ENCODE data around the gene PRSS21.
A peak's percentile ranks its signal among the peaks of the same experiment; 100 is the strongest.

Gene PRSS21

DNA sequence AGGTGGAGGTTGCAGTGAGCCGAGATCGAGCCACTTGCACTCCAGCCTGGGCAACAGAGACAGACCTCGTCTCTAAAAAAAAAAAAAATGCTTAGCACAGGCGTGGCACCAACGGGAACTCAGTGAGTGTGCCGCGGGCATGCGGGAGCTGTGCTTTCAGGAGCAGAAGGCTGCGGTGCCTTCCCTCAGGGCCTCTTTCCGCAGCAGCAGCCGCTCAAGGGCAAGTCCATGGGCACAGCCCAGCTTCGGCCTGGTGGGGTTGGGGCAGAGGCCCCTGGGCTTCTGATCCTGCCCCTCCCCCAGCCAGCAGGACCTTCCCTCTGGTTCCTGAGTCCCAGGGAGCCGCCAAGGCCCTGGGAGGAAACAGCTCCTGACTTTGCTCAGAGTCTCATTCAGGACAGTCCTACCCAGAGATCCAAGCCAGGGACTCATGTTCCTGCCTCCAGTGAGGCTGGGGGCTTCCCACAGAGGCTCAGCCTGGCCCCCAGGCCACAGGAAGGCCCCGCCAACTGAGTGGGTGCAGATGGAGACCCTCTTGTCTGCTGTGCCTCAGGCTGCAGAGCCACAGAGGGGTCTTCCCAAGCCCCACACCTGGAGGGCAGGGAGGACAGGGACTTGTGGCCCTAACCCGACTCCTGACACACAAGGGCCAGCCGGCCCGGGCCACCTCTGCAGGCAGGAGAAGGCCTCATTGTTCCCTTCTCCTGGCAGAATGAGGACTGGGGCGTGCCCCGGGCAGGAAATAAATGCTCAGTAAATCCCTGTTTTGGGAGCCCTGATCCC lies 9.7 kb downstream of the PRSS21 start:
- no peak for ATAC-seq

DNA sequence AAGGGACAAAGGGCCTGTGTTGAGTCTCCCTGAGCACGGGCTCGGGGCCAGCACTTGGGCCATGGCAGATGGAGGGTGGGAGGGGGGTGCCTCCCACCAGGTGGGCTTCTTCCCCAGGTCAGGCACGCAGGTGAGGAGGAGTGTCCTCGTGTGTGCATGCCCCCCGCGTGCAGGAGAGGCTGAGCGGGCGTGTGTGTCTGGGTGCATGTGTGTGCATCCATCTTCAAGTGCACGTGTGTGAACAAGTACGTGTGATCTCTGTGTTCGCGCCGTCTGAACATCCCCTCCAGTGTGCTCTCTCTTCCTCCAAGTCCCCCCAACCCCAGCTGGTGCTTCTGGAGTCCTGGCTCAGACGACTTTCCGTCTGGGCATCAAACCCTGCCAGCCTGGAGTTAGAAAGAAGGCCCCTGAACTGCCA lies 10.3 kb downstream of the PRSS21 start:
- no peak for ATAC-seq

DNA sequence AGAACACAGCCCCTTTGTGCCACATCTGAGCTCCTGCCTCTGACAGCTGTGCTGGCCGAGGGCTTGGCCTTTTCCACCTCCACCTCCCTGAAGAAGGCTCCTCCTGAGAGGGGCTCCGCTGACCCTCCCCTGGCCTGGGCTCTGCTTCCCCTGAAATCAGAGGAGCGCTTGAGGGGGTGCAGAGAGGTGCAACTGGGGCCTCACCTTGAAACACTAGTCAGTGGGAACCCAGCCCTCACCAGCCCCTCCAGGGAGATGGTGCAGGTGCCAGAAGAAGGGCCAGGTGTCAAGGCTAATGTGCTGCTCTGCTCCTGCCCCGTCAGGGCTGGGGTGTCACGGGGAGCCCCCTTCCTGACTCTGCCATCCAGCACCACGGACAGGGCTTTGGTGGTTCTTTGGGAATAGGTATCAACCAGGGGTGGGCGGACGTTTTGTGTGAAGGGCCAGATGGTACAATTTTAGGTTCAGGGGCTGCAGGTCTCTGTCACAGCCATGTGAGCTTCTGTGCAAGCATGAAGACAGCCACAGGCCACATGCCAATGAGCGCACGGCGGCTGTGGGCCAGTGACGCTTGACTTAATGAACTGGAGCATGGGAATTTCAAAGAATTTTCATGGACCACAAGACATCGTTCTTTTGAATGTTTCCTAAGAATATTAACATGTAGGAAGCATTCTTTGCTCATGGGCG lies 10.9 kb downstream of the PRSS21 start:
- no peak for ATAC-seq

DNA sequence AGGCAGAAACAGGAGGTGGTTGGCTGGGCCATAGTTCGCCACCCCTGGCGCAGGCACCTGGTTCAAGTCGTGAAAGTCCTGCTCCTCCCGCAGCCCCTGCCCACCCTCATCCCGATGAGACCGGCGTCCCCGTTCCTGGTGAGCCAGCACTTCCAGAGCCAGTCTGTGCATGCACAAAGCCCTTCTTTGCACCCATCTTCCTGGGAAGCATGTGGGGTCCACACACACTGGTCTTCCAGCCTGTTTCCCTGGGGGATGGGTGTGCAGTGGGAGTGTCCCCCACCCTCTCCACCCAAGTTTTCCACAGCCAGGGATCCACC lies 11.4 kb downstream of the PRSS21 start:
- ATAC-seq, result no peak

DNA sequence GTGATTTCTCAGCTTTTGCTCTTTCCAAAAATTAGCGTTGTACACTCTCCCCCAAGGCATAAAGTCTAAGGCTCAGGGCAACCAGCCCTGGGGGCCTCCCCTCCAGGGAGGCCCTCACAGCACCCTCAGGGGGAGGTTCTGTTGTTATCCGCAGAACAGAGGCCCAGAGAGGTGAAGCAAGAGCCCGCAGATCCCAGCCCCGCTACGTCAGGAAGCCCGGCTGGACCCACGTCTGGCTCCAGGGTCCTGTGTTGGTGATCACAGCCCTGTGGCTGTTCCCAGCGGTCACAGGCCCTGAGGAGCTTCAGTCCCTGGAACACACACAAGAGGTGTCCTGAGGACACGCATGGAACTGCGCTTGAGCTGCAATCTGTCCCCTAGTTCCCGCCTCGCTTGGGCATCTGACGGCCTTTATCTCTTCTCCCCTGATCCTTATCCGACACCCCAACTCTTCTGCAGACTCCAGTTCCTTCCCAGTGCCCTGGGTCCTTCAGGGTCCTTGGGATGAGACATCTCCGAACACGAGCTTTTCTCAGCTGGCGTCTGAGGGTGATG lies 11.9 kb downstream of the PRSS21 start:
- no peak for ATAC-seq

DNA sequence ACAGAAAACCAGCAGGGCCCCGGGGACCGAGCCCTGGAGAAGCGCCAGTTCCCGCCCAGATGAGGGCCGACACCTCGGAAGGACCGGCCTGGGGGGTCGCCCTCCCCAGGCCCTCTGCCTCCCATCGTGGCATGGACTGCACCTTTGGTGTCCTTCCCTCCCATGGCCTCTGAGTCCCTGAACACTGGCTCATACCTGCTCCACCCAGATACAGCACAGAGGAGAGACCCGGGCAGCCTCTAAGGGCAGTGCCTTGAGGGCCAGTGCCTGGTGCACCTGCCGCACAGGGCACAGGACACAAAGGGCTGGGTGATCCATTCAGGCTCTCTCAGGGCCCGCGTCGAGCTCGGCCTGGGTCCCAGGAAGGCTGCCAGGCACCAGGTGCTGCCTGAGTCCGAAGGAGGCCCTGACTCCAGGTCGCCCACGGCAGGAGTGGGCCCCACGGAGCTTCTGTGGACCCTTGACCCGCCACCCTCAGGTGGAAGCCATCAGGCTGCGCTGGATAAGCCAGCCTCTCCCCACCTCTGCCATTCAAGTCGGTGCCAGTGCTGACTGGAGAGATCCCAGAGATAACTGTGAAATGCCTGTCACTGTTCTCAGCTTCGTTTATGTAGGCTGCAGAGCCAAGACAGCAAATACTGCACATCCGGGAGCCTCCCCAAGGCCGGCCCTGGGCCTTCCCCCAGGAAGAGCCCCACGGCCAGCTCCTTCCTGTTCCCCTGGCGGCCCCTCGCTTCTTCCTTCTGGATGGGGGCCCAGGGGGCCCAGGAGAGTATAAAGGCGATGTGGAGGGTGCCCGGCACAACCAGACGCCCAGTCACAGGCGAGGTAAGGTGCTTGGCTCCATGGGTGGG lies 12.7 kb downstream of the PRSS21 start, which contains the start of gene ZG16B:
TSS of gene ZG16B (plus strand) at position 803 of the 854 bp plus-strand sequence. CDS start 139 bp downstream, outside the sequence.
- ATAC-seq, result peak in 1 of 2 donors; percentile 36

DNA sequence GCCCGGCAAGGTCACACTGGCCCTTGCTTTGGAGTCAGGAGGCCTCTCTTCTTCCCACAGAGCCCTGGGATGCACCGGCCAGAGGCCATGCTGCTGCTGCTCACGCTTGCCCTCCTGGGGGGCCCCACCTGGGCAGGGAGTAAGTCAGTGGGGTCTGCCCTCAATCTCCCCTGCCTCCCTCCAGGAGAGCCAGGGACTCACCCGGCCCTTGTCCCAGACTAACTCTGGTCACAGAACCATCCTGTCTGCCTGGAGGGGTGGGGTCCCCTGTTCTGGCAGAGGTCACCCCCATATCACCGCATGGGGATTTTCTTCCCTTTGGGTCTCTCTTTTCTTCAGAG lies 13.3 kb downstream of the PRSS21 start:
- ATAC-seq, result no peak

DNA sequence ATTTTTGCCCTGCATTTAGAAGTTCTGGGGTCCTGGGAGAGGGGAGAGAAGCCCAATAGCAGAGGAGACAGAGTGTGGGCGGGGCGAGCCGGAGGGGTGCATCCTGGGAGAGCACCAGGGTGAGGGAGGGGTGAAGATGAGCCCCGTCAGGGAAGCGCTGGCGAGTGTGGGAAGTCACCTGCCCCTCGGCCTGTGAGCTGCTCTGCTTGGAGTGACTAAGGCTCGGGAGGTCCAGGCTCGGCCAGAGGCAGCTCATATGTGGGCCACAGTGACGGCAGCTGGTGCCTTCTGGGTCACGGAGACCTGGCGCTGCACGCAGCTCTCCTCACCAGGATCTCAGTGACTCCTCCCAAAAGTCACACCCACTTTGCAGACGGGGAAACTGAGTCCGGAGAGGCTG lies 14.2 kb downstream of the PRSS21 start:
- no peak for ATAC-seq

DNA sequence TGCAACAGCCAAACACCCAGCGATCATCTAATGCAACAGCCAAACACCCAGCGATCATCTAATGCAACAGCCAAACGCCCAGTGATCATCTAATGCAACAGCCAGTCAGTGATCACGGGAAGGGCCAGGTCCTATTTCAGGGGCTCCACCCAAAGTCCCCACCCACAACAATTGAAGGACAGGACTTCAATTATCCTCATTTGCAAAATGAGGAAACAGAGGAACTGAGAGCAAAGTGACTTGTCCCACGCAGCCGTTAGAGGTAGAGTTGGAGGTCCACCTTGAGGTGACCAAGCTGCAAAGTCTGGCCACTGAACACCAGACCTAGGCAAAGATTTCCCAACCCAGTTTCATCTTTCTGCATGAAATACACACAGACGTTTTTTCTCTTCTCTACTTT lies 16.7 kb downstream of the PRSS21 start:
- no peak for ATAC-seq

DNA sequence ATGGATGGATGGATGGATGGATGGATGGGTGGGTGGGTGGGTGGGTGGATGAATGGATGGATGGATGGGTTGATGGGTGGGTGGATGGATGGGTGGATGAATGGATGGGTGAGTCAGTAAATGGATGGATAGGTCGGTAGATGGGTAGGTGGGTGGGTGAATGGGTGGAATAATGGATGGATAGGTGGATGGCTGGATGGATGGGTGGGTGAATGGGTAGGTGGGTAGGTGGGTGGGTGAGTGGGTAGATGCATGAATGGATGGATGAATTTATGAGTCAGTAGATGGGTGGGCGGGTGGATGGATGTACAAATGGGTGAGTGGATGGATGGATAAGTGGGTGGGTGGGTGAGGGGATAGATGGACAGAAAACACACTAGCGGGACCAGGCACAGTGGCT lies 17.9 kb downstream of the PRSS21 start:
- no peak for ATAC-seq

DNA sequence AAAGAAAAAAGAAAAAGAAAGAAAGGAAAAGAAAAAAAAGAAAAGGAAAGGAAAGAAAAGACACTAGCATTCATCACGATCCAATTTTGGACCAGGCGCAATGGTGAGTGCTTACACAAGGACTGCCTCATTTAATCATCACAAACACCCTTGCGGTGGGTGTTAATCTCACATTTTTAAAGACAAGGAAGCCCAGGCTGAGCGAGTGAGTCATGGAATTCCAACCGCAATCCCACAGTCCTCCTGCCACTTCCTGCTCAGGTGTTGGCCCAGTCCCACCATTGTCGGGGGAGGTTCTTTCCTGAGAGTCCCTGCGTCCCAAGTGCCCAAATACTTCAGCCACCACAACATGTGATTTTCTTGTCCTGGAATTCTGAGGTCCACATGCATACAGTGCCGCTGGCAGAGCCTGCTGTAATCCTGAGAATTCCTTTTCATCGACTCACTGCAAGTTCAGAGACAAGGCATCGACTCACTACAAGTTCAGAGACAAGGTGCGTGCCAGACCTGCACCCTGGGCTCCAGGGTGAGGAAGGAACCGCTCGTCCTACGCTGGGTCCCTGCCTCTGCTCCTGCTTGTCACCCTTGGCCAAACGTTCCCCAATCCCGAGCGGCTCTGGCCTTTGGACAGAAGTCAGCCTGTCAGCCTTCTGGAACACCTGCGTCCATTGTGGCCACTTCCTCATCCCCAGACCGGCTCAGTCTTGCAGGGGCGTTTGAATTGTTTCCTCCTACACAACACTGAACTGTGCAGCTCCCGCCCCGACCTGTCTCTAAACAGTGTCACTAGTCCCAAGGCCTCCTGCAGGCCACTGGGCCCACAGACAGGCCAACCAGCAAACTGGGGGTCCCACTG lies 18.8 kb downstream of the PRSS21 start:
- no peak for ATAC-seq

DNA sequence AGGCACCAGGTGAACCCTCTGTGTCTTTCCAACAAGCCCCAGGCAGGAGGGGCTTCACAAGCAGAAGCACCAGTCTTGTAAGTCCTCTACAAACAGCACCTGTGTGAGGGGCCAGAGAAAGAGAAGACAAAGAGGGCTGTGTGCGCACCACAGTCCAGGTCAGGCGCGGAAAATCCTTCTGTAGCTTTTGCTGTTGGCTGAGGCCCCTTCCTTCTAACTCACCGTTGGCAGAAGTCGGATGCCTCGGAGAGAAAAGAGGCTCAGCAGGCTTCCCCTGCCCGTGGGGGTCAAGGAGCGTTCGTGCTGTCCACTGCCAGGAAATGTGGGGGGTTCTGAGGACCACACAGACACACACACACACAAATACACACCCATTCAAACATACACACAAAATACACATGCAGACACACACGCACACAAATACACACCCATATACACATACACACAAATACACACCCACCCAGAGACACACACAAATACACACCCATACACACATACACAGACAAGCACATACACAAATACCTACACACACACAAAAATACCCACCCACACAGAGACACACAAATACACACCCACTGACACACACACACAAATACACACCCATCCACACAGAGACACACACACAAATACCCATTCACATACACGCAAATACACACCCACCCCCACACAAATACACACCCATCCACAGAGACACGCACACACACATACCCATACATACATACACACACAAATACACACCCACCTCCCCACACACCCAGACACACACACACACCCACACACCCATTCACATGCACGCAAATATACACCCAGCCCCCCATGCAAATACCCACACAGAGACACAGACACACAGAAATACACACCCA lies 19.8 kb downstream of the PRSS21 start:
- ATAC-seq, result no peak

DNA sequence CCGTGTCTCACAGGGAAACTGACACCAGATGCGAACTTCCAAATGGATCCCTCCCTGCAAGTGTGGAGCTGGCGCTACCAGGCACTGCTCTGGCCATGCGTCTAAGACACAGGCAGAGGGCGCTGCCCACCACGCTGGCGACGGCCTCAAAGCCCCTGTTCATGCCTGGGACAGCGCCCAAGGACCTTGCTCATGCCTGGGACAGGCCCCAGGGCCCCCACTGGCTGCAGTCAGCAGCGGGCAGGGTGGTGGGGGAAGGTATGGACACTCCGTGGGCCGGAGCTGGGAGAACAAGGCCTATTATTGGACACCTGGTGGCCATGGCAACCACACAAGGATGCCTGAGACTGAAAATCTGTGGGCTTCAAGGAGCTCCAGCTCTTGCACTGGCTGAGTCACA lies 21.9 kb downstream of the PRSS21 start:
- ATAC-seq, result peak; percentile 32 to 59

DNA sequence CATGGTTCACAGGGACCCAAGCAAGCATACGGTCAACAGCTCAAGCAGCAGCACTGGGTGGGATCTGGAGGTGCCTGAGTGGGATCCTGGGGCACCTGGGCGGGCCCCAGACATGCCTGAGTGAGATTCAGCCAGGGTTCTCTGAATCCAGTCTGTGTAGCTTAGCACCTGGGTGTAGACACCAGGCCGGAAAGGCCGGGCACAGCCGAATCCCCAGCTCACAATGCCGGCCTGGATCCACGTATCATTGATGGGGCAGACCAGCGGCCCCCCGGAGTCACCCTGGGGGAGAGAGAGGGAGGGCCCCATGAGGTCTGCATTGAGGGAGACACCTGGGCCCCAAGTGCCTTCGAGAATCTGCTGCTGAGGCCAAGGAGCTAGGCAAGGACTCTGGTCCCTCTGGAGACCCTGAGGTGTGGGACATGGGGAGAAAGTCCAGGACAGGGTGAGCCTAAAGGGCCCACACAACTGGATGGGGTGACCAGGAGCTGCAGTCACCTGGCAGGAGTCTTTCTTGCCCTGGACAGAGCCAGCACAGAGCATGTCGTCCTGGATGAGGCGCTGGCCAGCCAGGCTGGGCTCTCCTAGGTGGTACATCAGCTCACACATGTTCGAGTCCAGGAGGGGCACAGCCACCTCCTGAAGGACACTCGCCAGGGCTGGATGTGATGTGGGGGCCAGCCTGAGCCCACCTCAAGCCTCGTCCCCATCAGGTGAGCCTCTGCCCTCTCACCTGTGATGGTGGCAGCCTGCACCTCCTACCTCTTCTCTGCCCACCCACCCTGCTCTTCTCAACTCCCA lies 22.8 kb downstream of the PRSS21 start:
- no peak for ATAC-seq

DNA sequence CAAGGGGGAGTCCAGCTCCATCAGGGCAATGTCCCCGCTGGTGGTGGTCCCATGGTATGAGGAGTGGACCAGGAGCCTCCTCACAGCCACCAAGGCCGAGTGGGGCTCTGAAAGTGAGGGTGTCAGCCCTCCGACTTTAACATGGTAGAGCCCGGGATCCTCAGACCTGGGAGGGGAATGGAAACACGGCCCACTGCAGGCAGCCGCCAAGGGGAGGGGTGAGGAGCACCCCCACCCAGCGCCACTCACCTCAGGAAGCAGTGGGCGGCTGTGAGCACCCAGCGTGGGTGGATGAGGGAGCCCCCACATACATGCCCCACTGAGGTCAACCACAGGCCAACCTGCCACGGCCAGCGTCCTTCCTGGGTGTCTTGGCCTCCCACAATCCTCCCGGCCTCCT lies 23.9 kb downstream of the PRSS21 start:
- ATAC-seq, result no peak

DNA sequence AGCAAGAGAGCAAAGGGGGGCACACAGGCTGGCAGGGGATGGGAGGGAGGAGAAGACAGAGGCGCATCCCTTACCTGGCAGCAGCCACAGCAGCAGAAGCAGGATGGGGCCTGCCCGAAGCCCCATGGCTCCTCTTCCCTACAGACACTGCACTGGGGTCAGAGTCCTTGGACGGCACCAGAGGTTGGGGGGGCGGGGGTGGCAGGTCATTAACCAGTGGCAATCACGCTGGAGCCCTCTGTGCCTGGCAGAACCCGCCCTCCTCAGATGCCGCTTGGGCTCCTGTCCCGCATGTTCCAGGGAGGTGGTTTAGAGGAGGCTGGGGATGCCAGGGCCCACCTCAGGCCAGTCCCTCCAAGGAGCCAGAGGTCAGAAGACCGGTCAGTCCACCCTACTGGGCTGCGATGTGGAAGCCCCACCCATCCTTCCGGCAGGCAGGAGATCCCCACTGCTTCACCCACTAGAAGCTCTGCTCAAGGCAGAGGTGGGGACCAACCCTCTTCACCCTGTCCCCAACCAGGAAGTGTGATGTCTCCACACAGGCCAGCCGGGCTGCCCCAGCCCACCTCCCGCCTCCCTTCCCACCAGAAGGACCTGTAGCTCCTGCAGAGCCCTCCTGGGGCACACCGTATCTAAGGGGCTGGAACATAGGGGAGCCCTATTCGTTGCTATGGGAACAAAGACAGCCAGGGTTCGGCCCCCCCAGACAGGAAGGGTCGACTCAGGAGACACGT lies 24.7 kb downstream of the PRSS21 start:
- ATAC-seq, result no peak

DNA sequence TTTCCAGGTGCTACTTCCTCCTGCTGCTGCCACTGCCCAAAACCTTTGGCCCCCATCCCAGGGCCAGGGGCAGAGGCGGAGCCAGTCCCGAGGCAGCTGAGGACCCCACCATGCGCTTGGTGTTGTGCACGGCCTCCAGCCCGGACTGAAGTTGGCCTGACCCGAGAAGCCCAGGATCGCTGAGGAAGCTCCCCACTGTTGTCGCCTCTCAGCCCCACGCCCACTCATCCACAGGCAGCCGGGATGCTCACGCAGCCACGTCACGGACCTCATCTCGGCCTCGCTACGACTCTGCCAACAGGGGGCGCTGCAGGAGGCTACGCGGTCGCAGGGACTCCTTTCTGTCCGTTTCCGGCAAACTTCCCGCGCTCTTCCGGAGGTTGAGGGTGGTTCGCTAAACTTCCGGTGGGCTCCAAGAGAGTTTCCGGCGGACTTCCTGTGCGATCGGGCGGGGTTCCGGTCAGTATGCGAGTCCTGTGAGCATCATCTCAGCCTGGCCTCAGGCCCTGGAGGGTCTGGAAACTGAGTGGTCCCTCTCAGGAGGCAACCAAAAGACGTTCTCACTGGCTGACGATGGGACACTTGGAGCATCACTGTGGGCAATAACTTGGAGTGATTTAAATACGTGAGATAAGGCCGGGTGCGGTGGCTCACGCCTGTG lies 25.4 kb downstream of the PRSS21 start:
- peak; percentile 64 to 71 for ATAC-seq

DNA sequence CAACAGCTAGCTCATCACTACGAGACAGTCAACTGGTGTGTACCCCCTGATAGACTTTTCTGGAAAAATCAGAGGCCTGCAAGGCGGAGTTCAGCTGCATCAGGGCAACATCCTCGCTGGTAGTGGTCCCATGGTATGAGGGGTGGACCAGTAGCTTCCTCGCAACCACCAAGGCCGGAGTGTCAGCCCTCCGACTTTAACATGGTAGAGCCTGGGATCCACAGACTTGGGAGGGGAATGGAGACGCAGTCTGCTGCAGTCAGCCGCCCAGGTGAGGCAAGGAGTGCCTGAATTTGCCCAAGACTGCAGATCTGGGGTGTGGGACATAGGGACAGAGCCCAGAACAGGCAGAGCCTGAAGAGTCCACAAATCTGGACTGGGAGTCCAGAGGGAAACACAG lies 26.5 kb downstream of the PRSS21 start:
- no peak for ATAC-seq

DNA sequence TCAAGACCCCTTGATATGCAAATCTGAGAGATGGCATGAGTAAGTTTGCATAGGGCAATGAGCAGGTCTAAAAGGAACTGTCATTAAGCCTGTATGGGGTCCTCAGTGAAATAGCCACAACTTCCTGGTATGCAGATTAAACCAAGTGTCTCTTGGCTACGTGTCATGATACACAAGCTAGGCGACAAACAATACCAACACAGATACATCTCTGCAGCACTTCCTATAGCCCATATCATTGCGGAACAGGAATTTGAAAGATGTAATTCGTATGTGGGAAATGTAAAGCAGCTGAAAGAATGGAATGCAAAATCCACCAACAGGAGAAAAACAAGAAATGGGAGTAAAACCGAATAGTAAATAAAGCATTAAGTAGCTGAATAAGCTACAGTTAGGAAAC lies 28.1 kb downstream of the PRSS21 start:
- no peak for ATAC-seq

Data from activated CD4-positive, CD25-positive, alpha-beta regulatory T cell treated with anti-CD3 and anti-CD28 coated beads, Interleukin-2, amount 50 U/mL, for 24 hours (primary cell).